IPS DF 4.7 (cell line): Measurements from ENCODE around the gene CD300A.

ENCODE experiments used
- DNase-seq: peaks from one replicate; pipeline ENCODE4 v3.0.0-alpha.2; 2013; ENCODE audit warnings: low spot score; ENCODE audit errors: extremely low read depth

Gene CD300A

GRCh38 chr17:74454197-74455024 is 12.0 kb upstream of the CD300A start:
- no peak for DNase-seq

- DNase-seq: no peak
Measured at GRCh38 chr17:74455025-74455545, 11.3 kb upstream of the CD300A start.

- DNase-seq: no peak
Measured at GRCh38 chr17:74455821-74456220, 10.6 kb upstream of the CD300A start.

- DNase-seq: no peak
Measured at GRCh38 chr17:74457146-74457819, 9.2 kb upstream of the CD300A start.

- no peak for DNase-seq
Measured at GRCh38 chr17:74457820-74458166, 8.6 kb upstream of the CD300A start.

- no peak for DNase-seq
Measured at GRCh38 chr17:74458835-74459234, 7.6 kb upstream of the CD300A start.

- no peak for DNase-seq
Measured at GRCh38 chr17:74459622-74460021, 6.8 kb upstream of the CD300A start.

GRCh38 chr17:74460241-74460640 is 6.2 kb upstream of the CD300A start:
- no peak for DNase-seq

GRCh38 chr17:74460996-74461395 is 5.4 kb upstream of the CD300A start:
- DNase-seq: no peak

GRCh38 chr17:74461611-74462010 is 4.8 kb upstream of the CD300A start:
- DNase-seq: no peak

- DNase-seq: no peak
Measured at GRCh38 chr17:74464730-74465377, 1.6 kb upstream of the CD300A start.

GRCh38 chr17:74465378-74466110 is 890 bp upstream of the CD300A start:
- no peak for DNase-seq

- DNase-seq: no peak
Measured at GRCh38 chr17:74466828-74467184, 372 bp downstream of the CD300A start.

- no peak for DNase-seq
Measured at GRCh38 chr17:74467221-74467951, 952 bp downstream of the CD300A start.

GRCh38 chr17:74471341-74471740 is 4.9 kb downstream of the CD300A start:
- DNase-seq: no peak

- DNase-seq: no peak
Measured at GRCh38 chr17:74472890-74473289, 6.5 kb downstream of the CD300A start.

GRCh38 chr17:74473294-74473693 is 6.9 kb downstream of the CD300A start:
- no peak for DNase-seq

- no peak for DNase-seq
Measured at GRCh38 chr17:74474043-74474792, 7.8 kb downstream of the CD300A start.

GRCh38 chr17:74475189-74475588 is 8.8 kb downstream of the CD300A start:
- DNase-seq: no peak

GRCh38 chr17:74477411-74477810 is 11.0 kb downstream of the CD300A start:
- DNase-seq: no peak
